GM15510 (cell line): Measurements from ENCODE around the gene CFHR4.

Experiments
- POLR2A ChIP-seq: IDR thresholded peaks from 3 replicates; pipeline ENCODE4 v1.6.1; 2011; ENCODE audit warnings: borderline replicate concordance; ENCODE audit not compliant: insufficient read length; ENCODE audit errors: extremely low read depth

CFHR4 gene

GRCh38 chr1:196887515-196888239 is at the start of gene CFHR4:
TSS of gene CFHR4 (plus strand) at chr1:196888052. CDS start at chr1:196888151, 99 bp downstream.
- no peak for TF ChIP-seq POLR2A

- TF ChIP-seq POLR2A = no peak
These were observed 31.8 kb upstream of the CFHR4 start for GRCh38 chr1:196856053-196856452.

- TF ChIP-seq POLR2A = no peak
These were observed 30.7 kb upstream of the CFHR4 start for GRCh38 chr1:196857188-196857587.

- no peak for TF ChIP-seq POLR2A
These were observed 29.0 kb upstream of the CFHR4 start for GRCh38 chr1:196858811-196859210.

- no peak for TF ChIP-seq POLR2A
These were observed 27.4 kb upstream of the CFHR4 start for GRCh38 chr1:196860323-196860884.

GRCh38 chr1:196861429-196861828 is 26.4 kb upstream of the CFHR4 start:
- no peak for TF ChIP-seq POLR2A

- TF ChIP-seq POLR2A = no peak
These were observed 20.9 kb upstream of the CFHR4 start for GRCh38 chr1:196866974-196867373.

- no peak for TF ChIP-seq POLR2A
These were observed 14.5 kb upstream of the CFHR4 start for GRCh38 chr1:196873385-196873784.

GRCh38 chr1:196875935-196876334 is 11.9 kb upstream of the CFHR4 start:
- TF ChIP-seq POLR2A = no peak

- TF ChIP-seq POLR2A = no peak
These were observed 9.9 kb upstream of the CFHR4 start for GRCh38 chr1:196877964-196878363.

- no peak for TF ChIP-seq POLR2A
These were observed 2.8 kb downstream of the CFHR4 start for GRCh38 chr1:196890668-196891067.

GRCh38 chr1:196891251-196891650 is 3.4 kb downstream of the CFHR4 start:
- TF ChIP-seq POLR2A = no peak

GRCh38 chr1:196896355-196896754 is 8.5 kb downstream of the CFHR4 start:
- no peak for TF ChIP-seq POLR2A

- TF ChIP-seq POLR2A = no peak
These were observed 9.4 kb downstream of the CFHR4 start for GRCh38 chr1:196897158-196897828.

GRCh38 chr1:196902344-196902743 is 14.5 kb downstream of the CFHR4 start:
- TF ChIP-seq POLR2A = no peak

GRCh38 chr1:196910215-196910614 is 22.4 kb downstream of the CFHR4 start:
- no peak for TF ChIP-seq POLR2A

GRCh38 chr1:196933531-196934189 is 45.8 kb downstream of the CFHR4 start:
- TF ChIP-seq POLR2A = no peak
